GM12878 (cell line): Measurements from ENCODE around the gene MALSU1.

ENCODE experiments used
- EZH2 ChIP-seq: IDR thresholded peaks from 2 replicates; pipeline ENCODE4 v1.6.1; 2012; ENCODE audit warnings: low read depth, mild to moderate bottlenecking, control low read depth, inconsistent platforms, low read length, borderline replicate concordance; ENCODE audit not compliant: control insufficient read depth
- NRF1 ChIP-seq: conservative IDR thresholded peaks from 2 replicates; pipeline ENCODE4 v1.6.1; 2011; ENCODE audit warnings: mild to moderate bottlenecking, low read depth, low read length, improper control_type of control experiment
- POLR2AphosphoS2 ChIP-seq: IDR thresholded peaks from 2 replicates; pipeline ENCODE4 v1.6.1; 2011; ENCODE audit warnings: low read depth, mild to moderate bottlenecking, low read length, improper control_type of control experiment, moderate library complexity
- TF ChIP-seq, protein P1 (sequence below): IDR thresholded peaks from 2 replicates; pipeline ENCODE4 v1.6.1; 2012; ENCODE audit warnings: low read depth, low read length, improper control_type of control experiment
- TF ChIP-seq, protein P2 (sequence below), 3 experiments: IDR thresholded peaks in 2 of 3; conservative IDR thresholded peaks in 1 of 3; 2 replicates each; pipeline ENCODE4 v1.5.1; 2011; ENCODE audit warnings: low read depth in 3 of 3, low read length in 3 of 3, mild to moderate bottlenecking in 3 of 3, control low read depth in 2 of 3, moderate library complexity in 2 of 3, inconsistent platforms in 1 of 3, mixed read lengths in 1 of 3; ENCODE audit not compliant: control insufficient read depth in 2 of 3, insufficient read depth in 1 of 3; ENCODE audit errors: extremely low read depth in 1 of 3
- TF ChIP-seq, protein P3 (sequence below): fragments of 450-650 bp; IDR thresholded peaks from 2 replicates; pipeline ENCODE4 v1.6.1; 2018; ENCODE audit warnings: borderline replicate concordance, mild to moderate bottlenecking; ENCODE audit not compliant: partially characterized antibody

DNA sequence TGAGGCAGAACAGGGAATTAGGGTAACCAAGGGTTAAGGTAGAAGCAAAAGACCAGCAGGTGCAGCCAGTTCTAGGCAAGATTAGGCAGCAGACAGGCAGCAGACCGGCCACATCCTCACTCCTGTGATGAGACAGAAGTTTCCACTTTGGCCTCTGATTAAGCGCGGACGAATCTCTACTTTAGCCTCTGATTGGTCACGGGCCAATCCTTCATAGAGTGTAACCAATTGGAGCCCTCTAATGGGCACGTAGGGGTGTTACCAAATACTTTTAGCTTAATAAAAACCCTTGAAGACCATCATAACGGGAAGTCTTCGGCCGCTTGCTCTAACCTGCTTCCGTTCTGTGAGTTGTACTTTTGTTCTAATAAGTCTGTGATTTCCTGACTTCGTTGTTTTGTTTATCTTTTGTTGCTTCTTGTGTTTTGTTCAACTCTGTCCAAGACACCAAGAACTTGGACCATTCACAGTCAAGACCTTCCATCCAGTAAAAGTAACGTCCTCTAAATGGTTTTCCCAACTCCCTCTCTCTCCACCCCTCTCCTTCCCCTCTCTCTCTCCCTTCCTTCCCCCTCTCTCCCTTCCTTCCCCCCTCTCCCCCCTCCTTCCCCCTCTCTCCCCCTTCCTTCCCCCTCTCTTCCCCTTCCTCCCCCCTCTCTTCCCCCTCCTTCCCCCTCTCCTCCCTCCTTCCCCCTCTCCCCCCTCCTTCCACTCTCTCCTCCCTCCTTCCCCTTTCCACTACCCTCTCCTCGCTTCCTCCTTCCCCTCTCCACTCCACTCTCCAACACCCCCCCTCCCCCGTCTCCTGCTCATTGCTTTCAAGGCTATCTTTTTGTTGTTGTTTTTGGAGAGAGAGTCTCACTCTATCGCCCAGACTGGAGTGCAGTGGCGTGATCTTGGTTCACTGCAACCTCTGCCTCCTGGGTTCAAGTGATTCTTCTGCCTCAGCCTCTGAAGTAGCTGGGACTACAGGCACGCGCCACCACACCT lies 13.2 kb upstream of the MALSU1 start:
- TF ChIP-seq, protein P1, sequence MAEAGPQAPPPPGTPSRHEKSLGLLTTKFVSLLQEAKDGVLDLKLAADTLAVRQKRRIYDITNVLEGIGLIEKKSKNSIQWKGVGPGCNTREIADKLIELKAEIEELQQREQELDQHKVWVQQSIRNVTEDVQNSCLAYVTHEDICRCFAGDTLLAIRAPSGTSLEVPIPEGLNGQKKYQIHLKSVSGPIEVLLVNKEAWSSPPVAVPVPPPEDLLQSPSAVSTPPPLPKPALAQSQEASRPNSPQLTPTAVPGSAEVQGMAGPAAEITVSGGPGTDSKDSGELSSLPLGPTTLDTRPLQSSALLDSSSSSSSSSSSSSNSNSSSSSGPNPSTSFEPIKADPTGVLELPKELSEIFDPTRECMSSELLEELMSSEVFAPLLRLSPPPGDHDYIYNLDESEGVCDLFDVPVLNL = no peak
- TF ChIP-seq NRF1 (no peak), POLR2AphosphoS2 (no peak), EZH2 (no peak)
- TF ChIP-seq, protein P2, sequence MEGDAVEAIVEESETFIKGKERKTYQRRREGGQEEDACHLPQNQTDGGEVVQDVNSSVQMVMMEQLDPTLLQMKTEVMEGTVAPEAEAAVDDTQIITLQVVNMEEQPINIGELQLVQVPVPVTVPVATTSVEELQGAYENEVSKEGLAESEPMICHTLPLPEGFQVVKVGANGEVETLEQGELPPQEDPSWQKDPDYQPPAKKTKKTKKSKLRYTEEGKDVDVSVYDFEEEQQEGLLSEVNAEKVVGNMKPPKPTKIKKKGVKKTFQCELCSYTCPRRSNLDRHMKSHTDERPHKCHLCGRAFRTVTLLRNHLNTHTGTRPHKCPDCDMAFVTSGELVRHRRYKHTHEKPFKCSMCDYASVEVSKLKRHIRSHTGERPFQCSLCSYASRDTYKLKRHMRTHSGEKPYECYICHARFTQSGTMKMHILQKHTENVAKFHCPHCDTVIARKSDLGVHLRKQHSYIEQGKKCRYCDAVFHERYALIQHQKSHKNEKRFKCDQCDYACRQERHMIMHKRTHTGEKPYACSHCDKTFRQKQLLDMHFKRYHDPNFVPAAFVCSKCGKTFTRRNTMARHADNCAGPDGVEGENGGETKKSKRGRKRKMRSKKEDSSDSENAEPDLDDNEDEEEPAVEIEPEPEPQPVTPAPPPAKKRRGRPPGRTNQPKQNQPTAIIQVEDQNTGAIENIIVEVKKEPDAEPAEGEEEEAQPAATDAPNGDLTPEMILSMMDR (IDR thresholded peaks at IDR 0.05 in 2 of 3, conservative IDR thresholded peaks at IDR 0.05 in 1 of 3; ENCODE audit: control insufficient read depth in 2 of 3, extremely low read depth in 1 of 3, insufficient read depth in 1 of 3, low read depth in 3 of 3, low read length in 3 of 3) = no peak
- TF ChIP-seq, protein P3, sequence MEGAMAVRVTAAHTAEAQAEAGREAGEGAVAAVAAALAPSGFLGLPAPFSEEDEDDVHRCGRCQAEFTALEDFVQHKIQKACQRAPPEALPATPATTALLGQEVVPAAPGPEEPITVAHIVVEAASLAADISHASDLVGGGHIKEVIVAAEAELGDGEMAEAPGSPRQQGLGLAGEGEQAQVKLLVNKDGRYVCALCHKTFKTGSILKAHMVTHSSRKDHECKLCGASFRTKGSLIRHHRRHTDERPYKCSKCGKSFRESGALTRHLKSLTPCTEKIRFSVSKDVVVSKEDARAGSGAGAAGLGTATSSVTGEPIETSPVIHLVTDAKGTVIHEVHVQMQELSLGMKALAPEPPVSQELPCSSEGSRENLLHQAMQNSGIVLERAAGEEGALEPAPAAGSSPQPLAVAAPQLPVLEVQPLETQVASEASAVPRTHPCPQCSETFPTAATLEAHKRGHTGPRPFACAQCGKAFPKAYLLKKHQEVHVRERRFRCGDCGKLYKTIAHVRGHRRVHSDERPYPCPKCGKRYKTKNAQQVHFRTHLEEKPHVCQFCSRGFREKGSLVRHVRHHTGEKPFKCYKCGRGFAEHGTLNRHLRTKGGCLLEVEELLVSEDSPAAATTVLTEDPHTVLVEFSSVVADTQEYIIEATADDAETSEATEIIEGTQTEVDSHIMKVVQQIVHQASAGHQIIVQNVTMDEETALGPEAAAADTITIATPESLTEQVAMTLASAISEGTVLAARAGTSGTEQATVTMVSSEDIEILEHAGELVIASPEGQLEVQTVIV = no peak
